Loucy (cell line): ENCODE data around the gene ARHGEF12.

ENCODE experiments used
- H2AFZ ChIP-seq: fragments of 200-600 bp; sonication (generic); 2 replicates; pipeline ENCODE4 v1.6.0; 2016; ENCODE audit warnings: antibody characterized with exemption, mild to moderate bottlenecking, low read length, moderate library complexity
- H3F3A ChIP-seq: fragments of 200-600 bp; 2 replicates; pipeline ENCODE4 v1.6.0; 2016; ENCODE audit warnings: antibody characterized with exemption, low read depth, mild to moderate bottlenecking
- H3K27me3 ChIP-seq: fragments of 200-600 bp; sonication (generic); 2 replicates; pipeline ENCODE4 v1.6.1; 2014; ENCODE audit warnings: low read length, mild to moderate bottlenecking; ENCODE audit not compliant: insufficient read depth, poor library complexity, severe bottlenecking
- H3K36me3 ChIP-seq: fragments of 200-600 bp; sonication (generic); 2 replicates; pipeline ENCODE4 v1.6.1; 2016; ENCODE audit warnings: low read length; ENCODE audit not compliant: insufficient read depth
- H3K4me1 ChIP-seq: fragments of 200-600 bp; sonication (generic); 2 replicates; pipeline ENCODE4 v1.5.1; 2014; ENCODE audit warnings: low read length, mild to moderate bottlenecking; ENCODE audit not compliant: insufficient read depth, poor library complexity, severe bottlenecking
- H3K4me2 ChIP-seq: fragments of 200-600 bp; sonication (generic); 2 replicates; pipeline ENCODE4 v1.6.0; 2014; ENCODE audit warnings: antibody characterized with exemption, low read length, low read depth, mild to moderate bottlenecking; ENCODE audit not compliant: poor library complexity, severe bottlenecking
- H3K4me3 ChIP-seq: fragments of 200-600 bp; sonication (generic); 2 replicates; pipeline ENCODE4 v1.5.1; 2014; ENCODE audit warnings: low read length, mild to moderate bottlenecking, mixed read lengths; ENCODE audit not compliant: poor library complexity, severe bottlenecking
- H3K79me2 ChIP-seq: fragments of 200-600 bp; sonication (generic); 2 replicates; pipeline ENCODE4 v1.6.1; 2014; ENCODE audit warnings: low read length; ENCODE audit not compliant: insufficient read depth
- H3K9ac ChIP-seq: fragments of 200-600 bp; sonication (generic); 2 replicates; pipeline ENCODE4 v1.6.0; 2014; ENCODE audit warnings: mild to moderate bottlenecking, low read depth, low read length, moderate library complexity; ENCODE audit not compliant: poor library complexity, severe bottlenecking
- H3K9me2 ChIP-seq: fragments of 200-600 bp; sonication (generic); replicated peaks from 2 replicates; pipeline ENCODE4 v1.6.1; 2016; ENCODE audit warnings: low read depth, low read length, mixed read lengths
- H3K9me3 ChIP-seq: fragments of 200-600 bp; sonication (generic); 2 replicates; pipeline ENCODE4 v1.6.1; 2014; ENCODE audit warnings: mild to moderate bottlenecking, antibody characterized with exemption, low read length, low read depth; ENCODE audit not compliant: insufficient read depth
- H4K20me1 ChIP-seq: fragments of 200-600 bp; sonication (generic); 2 replicates; pipeline ENCODE4 v1.6.0; 2014; ENCODE audit warnings: antibody characterized with exemption, low read length, mild to moderate bottlenecking; ENCODE audit not compliant: insufficient read depth, poor library complexity, severe bottlenecking
- CTCF ChIP-seq: fragments of 200-600 bp; sonication (generic); conservative IDR thresholded peaks from 2 replicates; pipeline ENCODE4 v1.5.1; 2014; ENCODE audit warnings: mild to moderate bottlenecking, antibody characterized with exemption, low read length
- EZH2phosphoT487 ChIP-seq: fragments of 200-600 bp; IDR thresholded peaks from 2 replicates; pipeline ENCODE4 v1.6.1; 2018; ENCODE audit warnings: antibody characterized with exemption, mild to moderate bottlenecking, moderate library complexity, borderline replicate concordance

ARHGEF12 gene

GRCh38 chr11:120420572-120420971, 84.4 kb downstream of the ARHGEF12 start:
- no peaks in the 10 kb centered on the region for H4K20me1 ChIP-seq
- no peaks in the 10 kb centered on the region for H3K9me2 ChIP-seq
- H3K4me2 ChIP-seq: no peak overlapping the region
- H3F3A ChIP-seq: no peaks in the 10 kb centered on the region
- no peaks in the 10 kb centered on the region for H3K79me2 ChIP-seq
- no peaks in the 10 kb centered on the region for H3K36me3 ChIP-seq
- TF ChIP-seq CTCF (no peak), EZH2phosphoT487 (no peak)
- no peak overlapping the region for H3K9ac ChIP-seq
- H3K27me3 ChIP-seq: peaks cover 6% of the 10 kb centered on the region
- H2AFZ ChIP-seq: no peak overlapping the region
- no peak overlapping the region for H3K4me3 ChIP-seq
- H3K9me3 ChIP-seq: no peaks in the 10 kb centered on the region
- H3K4me1 ChIP-seq: no peaks in the 10 kb centered on the region

- H3K9me3 ChIP-seq: no peaks in the 10 kb centered on the region
- H3K4me2 ChIP-seq: no peak overlapping the region
- H3K9ac ChIP-seq: no peak overlapping the region
- no peaks in the 10 kb centered on the region for H4K20me1 ChIP-seq
- H3F3A ChIP-seq: no peaks in the 10 kb centered on the region
- no peaks in the 10 kb centered on the region for H3K79me2 ChIP-seq
- no peaks in the 10 kb centered on the region for H3K9me2 ChIP-seq
- no peak overlapping the region for H2AFZ ChIP-seq
- no peaks in the 10 kb centered on the region for H3K36me3 ChIP-seq
- TF ChIP-seq CTCF (no peak), EZH2phosphoT487 (no peak)
- H3K27me3 ChIP-seq: no peaks in the 10 kb centered on the region
- H3K4me3 ChIP-seq: no peak overlapping the region
- no peaks in the 10 kb centered on the region for H3K4me1 ChIP-seq
These were observed 88.2 kb downstream of the ARHGEF12 start for GRCh38 chr11:120424185-120424969.

- H3K79me2 ChIP-seq: no peaks in the 10 kb centered on the region
- TF ChIP-seq CTCF (no peak), EZH2phosphoT487 (no peak)
These were observed 88.7 kb downstream of the ARHGEF12 start for GRCh38 chr11:120424970-120425332.

More at GRCh38 chr11:120424970-120425332, 88.7 kb downstream of the ARHGEF12 start:
- no peaks in the 10 kb centered on the region for H4K20me1 ChIP-seq
- H3K9me3 ChIP-seq: no peaks in the 10 kb centered on the region
- no peak overlapping the region for H3K9ac ChIP-seq
- no peak overlapping the region for H3K4me2 ChIP-seq
- H2AFZ ChIP-seq: no peak overlapping the region
- no peak overlapping the region for H3K4me3 ChIP-seq
- H3F3A ChIP-seq: no peaks in the 10 kb centered on the region
- no peaks in the 10 kb centered on the region for H3K36me3 ChIP-seq
- no peaks in the 10 kb centered on the region for H3K9me2 ChIP-seq
- H3K27me3 ChIP-seq: no peaks in the 10 kb centered on the region
- H3K4me1 ChIP-seq: no peaks in the 10 kb centered on the region
